ENCODE results near the gene USP47. TPM values are rescaled to one million over a fixed set of nuclear protein-coding genes. Genes with fewer than 3 reads are reported as not detected.

Gene USP47
- total RNA-seq = 81.0 TPM

DNA sequence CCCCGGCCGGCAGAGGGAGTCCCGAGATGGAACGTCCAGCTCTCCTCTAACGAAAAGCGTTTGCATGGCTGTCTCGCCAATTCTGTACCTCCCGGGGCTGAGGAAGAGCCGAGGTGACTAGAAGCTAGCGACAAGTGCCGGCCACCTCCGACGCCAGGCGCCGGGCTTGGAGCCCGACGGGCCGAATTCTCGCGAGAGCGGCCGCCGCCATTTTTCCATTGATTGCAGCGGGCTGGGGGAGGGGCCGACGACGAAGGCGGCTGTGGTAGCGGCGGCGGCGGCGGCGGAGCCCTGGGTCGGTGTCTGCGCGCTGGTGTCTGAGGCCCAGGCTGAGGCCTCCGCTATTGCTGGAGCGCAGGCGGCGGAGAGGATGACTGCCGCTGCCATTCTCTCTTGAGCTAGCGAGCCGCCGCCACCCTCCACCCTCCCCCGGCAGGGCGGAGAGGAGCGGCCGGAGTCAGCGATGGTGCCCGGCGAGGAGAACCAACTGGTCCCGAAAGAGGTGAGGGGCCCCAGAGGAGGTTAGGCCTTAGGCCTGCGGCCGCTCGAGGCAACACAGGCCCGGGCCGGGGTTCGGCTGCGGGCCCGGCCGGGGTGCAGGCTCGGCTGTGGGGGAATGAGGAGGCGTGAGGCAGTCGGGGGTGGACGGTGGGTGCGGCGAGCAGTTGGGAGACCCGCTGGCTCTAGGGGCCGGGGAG, at the start of gene USP47:
USP47 (plus strand) TSS at position 250 of the 698 bp plus-strand sequence; CDS start at position 464, 214 bp downstream.
- DNase-seq (ENCODE audit: low spot score) = peak; percentile 94

GRCh38 chr11:11793073-11793472, 48.7 kb upstream of the USP47 start:
- no peak for DNase-seq (ENCODE audit: low spot score)

DNA sequence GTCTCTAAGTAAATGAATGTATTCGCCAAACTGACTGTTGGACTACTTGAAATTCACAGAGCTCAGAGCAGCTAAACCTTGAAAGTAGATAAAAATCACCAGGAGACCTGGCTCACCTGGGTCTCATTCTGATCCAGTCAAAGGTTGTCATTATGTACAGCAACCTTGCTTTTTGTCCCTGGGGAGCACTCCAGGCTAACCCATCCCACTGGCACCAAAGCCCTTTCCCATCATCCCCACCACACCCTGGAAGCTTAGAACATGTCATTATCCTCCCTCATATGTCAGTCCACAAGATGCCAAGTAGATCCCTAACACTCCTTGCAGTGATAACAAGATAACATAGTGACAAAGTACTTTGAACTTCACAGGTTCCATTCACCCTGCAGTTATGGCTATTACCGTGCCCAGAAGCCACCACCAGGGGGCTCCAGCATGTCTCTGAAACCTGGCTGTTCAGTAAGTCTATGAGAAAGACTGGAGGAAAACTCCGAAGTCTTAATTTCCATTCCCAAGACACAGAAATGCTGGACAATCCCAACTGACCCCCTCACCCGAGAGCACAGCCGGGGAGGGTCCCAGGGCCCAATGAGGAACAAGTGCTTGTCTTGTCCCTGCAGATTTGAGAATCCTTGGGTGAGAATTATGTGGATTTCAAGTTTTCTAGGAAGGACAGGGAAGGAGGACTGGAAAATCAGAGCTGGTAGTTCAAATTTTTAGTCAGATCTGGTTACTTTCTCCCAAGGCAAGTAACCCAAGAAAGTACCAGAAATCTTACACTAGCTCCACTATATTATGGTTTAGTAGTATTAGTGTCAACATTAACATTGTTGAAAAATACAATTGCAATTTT, 43.0 kb upstream of the USP47 start:
- peak; percentile 87 for DNase-seq (ENCODE audit: low spot score)

DNA sequence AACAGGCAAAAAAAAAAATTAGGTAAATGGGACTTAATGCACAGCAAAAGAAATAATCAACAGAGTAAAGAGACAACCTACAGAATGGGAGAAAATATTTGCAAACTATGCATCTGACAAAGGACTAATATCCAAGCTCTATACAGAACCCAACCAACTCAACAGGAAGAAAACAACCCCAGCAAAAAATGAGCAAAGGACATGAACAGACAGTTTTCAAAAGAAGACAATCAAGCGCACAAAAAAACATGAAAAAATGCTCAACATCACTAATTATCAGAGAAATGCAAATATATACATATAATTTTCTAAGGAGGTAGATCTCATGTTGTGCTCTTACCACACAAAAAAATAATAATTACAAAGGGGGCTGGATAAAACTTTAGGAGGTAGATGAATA, 36.5 kb upstream of the USP47 start:
- DNase-seq (ENCODE audit: low spot score) = no peak

DNA sequence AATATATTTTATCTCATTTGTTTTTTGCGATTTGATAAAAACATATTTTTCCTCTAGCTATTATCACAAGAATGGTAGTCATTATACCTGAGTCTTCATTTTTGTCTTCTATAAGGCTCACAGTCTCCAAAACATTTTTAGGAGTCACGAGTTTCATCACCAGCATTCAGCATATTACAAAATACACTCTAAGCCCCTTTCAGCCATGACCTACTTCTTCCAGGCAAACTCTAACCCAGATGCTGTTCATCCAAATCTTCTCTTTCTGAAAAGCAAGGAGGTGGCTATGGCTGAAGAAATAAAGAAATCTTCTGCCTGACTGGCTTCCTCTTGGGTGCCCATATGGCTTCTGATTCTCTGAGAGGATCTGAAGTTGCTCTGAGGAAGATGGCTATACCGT, 35.7 kb upstream of the USP47 start:
- DNase-seq (ENCODE audit: low spot score) = no peak

GRCh38 chr11:11806586-11806985, 35.2 kb upstream of the USP47 start:
- DNase-seq (ENCODE audit: low spot score) = no peak

- no peak for DNase-seq (ENCODE audit: low spot score)
Measured at GRCh38 chr11:11807811-11808782, 33.7 kb upstream of the USP47 start.

- no peak for DNase-seq (ENCODE audit: low spot score)
Measured at GRCh38 chr11:11808992-11809615, 32.7 kb upstream of the USP47 start.

- DNase-seq (ENCODE audit: low spot score) = no peak
Measured at GRCh38 chr11:11810764-11811726, 30.7 kb upstream of the USP47 start.

- no peak for DNase-seq (ENCODE audit: low spot score)
Measured at GRCh38 chr11:11813288-11813962, 28.3 kb upstream of the USP47 start.

DNA sequence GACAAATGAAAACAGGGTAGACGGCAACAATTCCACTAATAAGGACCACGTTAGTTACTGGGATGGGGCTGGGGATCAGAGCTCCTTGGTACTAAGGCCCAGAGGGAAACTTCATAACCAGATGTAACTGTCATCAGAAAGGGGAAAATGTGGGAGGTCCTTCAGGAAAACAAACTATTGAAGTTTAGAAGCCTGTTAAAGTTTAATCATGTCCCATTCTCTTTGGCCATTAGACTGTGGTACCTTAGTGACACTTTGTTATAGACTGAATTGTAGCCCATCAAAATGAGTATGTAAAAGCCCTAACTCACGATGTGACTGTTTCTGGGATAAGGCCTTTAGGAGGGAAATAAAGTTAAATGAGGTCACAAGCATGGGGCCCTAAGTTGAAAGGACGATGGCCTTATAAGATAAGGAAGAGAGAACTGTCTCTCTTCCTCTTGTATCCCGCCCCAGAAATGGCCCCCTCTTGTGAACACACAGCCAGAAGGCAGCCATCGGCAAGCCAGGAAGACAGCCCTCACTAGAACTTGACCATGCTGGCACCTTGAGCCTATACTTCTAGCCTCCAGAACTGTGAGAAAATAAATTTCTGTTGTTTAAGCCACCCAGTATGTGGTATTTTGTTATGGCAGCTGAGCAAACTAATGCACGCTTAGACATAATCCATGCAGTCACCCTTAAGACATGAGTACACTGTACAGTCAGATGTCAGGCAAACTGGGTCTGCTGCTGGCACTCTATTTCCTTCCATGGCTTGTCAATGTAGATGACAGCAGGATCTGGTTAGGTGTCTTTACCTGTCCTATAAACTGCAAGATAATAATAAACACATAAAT, 26.9 kb upstream of the USP47 start:
- DNase-seq (ENCODE audit: low spot score) = no peak

DNA sequence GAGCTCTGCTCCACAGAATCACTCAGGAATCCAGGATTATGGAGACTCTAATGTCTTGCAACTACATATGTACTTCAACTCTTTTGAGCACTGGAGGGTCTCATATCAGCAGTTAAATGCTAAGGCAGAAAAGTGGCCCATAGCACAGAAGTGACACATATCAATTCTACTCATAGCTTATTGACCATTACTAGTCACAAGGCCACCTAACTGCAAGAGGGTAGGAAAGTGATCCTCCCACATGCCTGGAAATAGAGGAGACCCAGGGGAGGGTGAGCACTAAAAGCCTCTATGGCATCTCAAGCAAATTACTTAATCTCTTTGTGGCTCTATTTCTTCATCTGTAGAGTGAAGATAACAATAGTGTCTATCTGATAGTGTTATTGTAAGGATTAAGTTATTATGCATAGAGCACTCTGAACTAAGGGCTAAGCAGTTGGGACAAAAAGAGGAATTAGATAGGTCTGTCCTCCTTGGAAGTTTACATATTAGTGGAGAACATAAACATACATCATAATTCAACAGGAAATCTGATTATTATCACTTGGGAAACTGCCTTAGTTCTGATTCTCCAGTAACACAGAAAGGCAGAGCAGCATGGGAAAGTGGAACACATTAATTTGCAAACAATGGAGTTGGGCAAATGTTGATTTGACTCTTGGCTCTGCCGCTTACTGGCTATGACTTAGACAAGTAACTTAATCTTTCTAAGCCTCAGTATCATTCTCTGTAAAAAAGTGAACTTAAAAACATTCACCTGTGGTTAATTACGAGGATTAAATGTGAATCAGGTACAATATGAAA, 25.1 kb upstream of the USP47 start:
- no peak for DNase-seq (ENCODE audit: low spot score)

DNA sequence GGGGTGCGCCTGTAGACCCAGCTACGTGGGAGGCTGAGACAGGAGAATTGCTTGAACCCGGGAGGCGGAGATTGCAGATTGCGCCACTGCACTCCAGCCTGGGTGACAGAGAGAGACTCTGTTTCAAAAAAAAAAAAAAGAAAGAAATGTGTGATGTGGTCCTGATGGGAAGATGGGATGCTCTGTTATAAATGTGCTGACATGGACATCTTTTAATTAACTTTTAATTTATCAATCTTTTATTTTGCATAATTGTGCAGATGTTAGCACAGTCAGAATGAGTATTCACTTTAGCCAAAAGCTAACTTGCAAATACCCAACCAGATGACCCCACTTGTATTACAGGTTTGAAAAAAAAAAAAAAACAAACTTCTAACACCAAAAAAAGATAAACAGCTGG, 23.8 kb upstream of the USP47 start:
- no peak for DNase-seq (ENCODE audit: low spot score)

- no peak for DNase-seq (ENCODE audit: low spot score)
Measured at GRCh38 chr11:11818529-11819121, 23.1 kb upstream of the USP47 start.

DNA sequence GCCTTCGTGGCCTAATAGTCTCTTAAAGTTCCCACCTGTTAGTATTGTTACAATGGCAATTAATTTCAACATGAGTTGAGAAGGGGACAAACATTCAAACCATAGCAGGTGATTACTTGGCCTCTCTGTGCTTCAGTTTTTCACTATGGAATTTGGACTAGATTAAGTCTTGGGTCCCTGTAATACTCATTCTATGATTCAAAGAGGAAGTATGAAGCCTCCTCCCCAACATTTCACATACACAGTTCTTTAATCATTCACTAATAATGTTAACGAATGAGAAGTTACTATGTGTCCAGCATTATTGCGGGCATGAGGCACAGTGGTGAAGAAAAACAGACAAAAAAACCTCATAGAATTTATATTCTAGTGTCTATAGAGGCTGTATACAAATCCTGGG, 19.9 kb upstream of the USP47 start:
- DNase-seq (ENCODE audit: low spot score) = no peak

GRCh38 chr11:11822946-11823345, 18.8 kb upstream of the USP47 start:
- DNase-seq (ENCODE audit: low spot score) = no peak

DNA sequence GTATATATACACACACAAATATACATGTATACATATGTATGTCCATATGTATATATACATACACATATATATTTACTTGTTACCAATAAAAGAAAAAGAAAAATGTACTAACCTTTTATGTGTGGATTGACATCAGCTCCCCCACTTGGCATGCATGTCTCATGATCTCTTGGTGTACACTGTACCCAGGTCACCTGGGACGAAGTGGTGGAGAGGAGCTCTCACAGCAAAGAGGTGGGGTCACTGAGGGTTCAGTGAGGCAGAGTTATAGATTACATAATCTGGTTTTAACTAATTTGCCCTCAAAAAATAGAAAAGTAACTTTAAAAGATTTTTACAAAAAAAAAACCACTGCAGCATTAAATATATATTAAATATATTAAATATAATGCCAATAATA, 15.5 kb upstream of the USP47 start:
- DNase-seq (ENCODE audit: low spot score) = no peak

- no peak for DNase-seq (ENCODE audit: low spot score)
Measured at GRCh38 chr11:11827272-11827671, 14.5 kb upstream of the USP47 start.
